22Rv1 (cell line): ENCODE data around the gene DACH1.

ENCODE experiments used
- H3K27ac ChIP-seq: fragments of 450-650 bp; 2 replicates; pipeline ENCODE4 v1.5.1; 2017
- ZFX ChIP-seq: fragments of 450-650 bp; IDR thresholded peaks from 2 replicates; pipeline ENCODE4 v1.6.1; 2017; ENCODE audit warnings: antibody characterized with exemption, borderline replicate concordance
- TF ChIP-seq, protein P1 (sequence below): fragments of 450-650 bp; IDR thresholded peaks from 2 replicates; pipeline ENCODE4 v1.5.1; 2017; ENCODE audit warnings: mild to moderate bottlenecking

DACH1 gene

DNA sequence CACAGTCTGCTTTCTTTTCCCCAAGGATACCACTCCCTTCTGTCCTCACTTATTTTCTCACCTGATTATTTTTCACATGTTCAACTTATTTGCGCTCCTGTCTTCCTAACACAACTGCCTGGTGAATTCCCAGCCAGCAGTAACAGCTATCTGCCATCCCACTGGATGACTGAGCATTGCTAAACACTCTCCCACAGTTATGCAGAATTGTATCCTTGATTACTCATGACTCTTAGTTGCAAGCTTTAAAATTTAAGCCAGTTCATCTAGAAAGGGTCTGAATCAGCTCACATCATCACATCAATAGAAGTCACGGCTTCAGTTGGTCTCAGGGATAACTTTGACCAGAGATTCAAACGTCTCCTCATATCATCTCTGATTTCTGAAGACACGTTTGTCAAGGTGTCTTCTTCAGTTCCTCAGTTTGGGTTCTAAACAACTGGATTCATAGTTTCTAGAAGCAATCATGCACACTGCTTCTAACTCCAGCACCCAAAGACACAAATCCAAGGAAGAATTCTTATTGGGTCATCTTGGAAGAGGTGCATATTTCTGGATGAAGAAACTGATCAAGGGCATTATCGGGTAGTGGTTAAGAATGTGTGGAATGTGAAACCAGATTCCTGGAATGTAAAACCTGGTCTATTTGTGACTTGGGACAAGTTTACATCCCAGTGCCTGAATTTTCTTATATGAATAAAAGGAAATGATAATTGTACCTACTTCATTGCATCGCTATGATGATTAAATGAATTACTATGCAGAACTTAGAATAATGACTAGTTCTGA is 13.9 kb upstream of the DACH1 start:
- H3K27ac ChIP-seq: no peak overlapping the region
- TF ChIP-seq, protein P1, sequence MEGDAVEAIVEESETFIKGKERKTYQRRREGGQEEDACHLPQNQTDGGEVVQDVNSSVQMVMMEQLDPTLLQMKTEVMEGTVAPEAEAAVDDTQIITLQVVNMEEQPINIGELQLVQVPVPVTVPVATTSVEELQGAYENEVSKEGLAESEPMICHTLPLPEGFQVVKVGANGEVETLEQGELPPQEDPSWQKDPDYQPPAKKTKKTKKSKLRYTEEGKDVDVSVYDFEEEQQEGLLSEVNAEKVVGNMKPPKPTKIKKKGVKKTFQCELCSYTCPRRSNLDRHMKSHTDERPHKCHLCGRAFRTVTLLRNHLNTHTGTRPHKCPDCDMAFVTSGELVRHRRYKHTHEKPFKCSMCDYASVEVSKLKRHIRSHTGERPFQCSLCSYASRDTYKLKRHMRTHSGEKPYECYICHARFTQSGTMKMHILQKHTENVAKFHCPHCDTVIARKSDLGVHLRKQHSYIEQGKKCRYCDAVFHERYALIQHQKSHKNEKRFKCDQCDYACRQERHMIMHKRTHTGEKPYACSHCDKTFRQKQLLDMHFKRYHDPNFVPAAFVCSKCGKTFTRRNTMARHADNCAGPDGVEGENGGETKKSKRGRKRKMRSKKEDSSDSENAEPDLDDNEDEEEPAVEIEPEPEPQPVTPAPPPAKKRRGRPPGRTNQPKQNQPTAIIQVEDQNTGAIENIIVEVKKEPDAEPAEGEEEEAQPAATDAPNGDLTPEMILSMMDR: no peak
- no peak for TF ChIP-seq ZFX

DNA sequence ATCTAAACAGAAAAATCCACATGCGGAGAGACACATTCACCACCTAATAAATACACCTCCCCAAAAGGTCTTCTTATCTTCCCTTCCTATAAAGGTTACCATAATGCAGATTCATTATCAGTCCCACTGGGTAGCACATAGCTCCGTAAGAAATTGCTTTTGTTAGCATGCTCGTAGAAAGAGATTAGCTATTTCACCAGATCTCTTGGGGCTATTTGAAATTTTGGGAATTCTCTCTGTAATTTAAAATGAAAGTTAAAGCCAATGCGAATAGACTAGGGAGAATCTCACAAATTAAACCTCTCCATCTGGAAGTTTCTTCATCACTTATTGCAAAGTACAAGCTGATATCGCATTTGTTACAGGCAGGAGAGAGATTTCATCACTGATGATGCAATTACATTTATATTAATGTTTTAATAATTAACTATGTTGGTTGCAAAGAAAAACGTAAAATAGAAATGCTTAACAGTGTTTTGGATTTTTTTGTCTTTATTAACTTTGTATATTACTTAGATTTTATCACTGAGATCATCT is 12.9 kb upstream of the DACH1 start:
- TF ChIP-seq, protein P1: no peak
- TF ChIP-seq ZFX: no peak
- no peak overlapping the region for H3K27ac ChIP-seq

GRCh38 chr13:71879129-71879535 is 12.1 kb upstream of the DACH1 start:
- H3K27ac ChIP-seq: no peak overlapping the region
- TF ChIP-seq, protein P1: peak; percentile 81
- no peak for TF ChIP-seq ZFX

DNA sequence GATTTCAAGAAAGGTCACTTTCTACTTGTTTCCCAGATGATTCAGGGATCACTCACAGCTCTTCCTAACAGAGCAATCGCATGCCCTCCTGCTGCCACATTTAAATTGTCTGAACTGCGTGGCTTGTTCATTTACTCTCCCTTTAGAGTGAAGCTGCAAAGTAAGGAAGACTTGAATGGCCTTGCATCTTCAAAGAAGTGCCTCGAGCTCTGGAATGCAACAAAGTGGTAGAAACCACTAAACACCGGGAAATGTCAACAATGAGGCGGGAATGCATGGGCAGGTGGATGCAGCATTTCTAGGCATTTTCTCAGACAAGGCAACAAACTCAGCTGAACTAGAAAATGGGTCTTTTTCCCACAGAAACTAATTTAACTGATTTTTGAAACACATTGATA is 10.3 kb upstream of the DACH1 start:
- no peak overlapping the region for H3K27ac ChIP-seq
- no peak for TF ChIP-seq ZFX
- TF ChIP-seq, protein P1: no peak

- TF ChIP-seq, protein P1: no peak
- no peak for TF ChIP-seq ZFX
- no peak overlapping the region for H3K27ac ChIP-seq
These were observed 9.7 kb upstream of the DACH1 start for GRCh38 chr13:71876648-71877255.

GRCh38 chr13:71875823-71876222 is 8.8 kb upstream of the DACH1 start:
- TF ChIP-seq ZFX: no peak
- TF ChIP-seq, protein P1: no peak
- H3K27ac ChIP-seq: no peak overlapping the region

- no peak for TF ChIP-seq ZFX
- TF ChIP-seq, protein P1: no peak
- no peak overlapping the region for H3K27ac ChIP-seq
These were observed 7.5 kb upstream of the DACH1 start for GRCh38 chr13:71874458-71874857.
